H1 (cell line): ENCODE results near the gene STARD7. TPM values are rescaled to one million over a fixed set of nuclear protein-coding genes. Genes with fewer than 3 reads are reported as not detected.

ENCODE experiments used
- CTCF ChIA-PET: fragments of 300-600 bp; sonication (Branson Sonifier 250); formaldehyde crosslinking; loops from one replicate; lab custom pipeline; 2021; ENCODE audit not compliant: partially characterized antibody; lab: Charles Lee
- POLR2A ChIA-PET: fragments of 300-600 bp; sonication (Branson Sonifier 250); formaldehyde crosslinking; loops from one replicate; lab custom pipeline; 2021; ENCODE audit warnings: inconsistent platforms; ENCODE audit not compliant: partially characterized antibody; lab: Charles Lee
- DNase-seq, 2 experiments: peaks; one replicate each; pipeline versions ENCODE4 v3.0.0 to v3.0.0-alpha.2; 2010 to 2022; ENCODE audit warnings: low spot score in 2 of 2, low read depth in 1 of 2, mixed read lengths in 1 of 2
- FAIRE-seq: peaks from 2 replicates; lab custom pipeline; 2011; peaks lifted over from hg19 to GRCh38; lab: Jason Lieb, UNC
- H2AFZ ChIP-seq: 2 replicates; pipeline ENCODE4 v1.8.1; 2012; ENCODE audit warnings: low read length, inconsistent platforms
- H2AK5ac ChIP-seq: 2 replicates; pipeline ENCODE4 v1.6.1; 2013; ENCODE audit warnings: low read depth, low read length
- H2BK120ac ChIP-seq: replicated peaks from 2 replicates; pipeline ENCODE3; 2013; ENCODE audit warnings: low read depth, low read length, inconsistent platforms
- H2BK12ac ChIP-seq: 2 replicates; pipeline ENCODE4 v1.6.1; 2013; ENCODE audit warnings: low read depth, low read length
- H2BK15ac ChIP-seq: 2 replicates; pipeline ENCODE4 v1.6.1; 2013; ENCODE audit warnings: low read length
- H2BK20ac ChIP-seq: 2 replicates; pipeline ENCODE4 v1.6.1; 2013; ENCODE audit warnings: low read length
- H2BK5ac ChIP-seq: 2 replicates; pipeline ENCODE4 v1.6.1; 2013; ENCODE audit warnings: low read depth, low read length
- H3K14ac ChIP-seq: 2 replicates; pipeline ENCODE4 v1.6.1; 2013; ENCODE audit warnings: inconsistent platforms; ENCODE audit not compliant: insufficient read length
- H3K18ac ChIP-seq: 2 replicates; pipeline ENCODE4 v1.6.1; 2013; ENCODE audit warnings: low read length; ENCODE audit errors: extremely low read depth
- H3K23ac ChIP-seq: 2 replicates; pipeline ENCODE4 v1.6.1; 2013; ENCODE audit warnings: inconsistent platforms; ENCODE audit not compliant: insufficient read length
- H3K23me2 ChIP-seq: 2 replicates; pipeline ENCODE4 v1.6.1; 2013; ENCODE audit warnings: low read depth, low read length
- H3K27ac ChIP-seq: 2 replicates; pipeline ENCODE4 v1.6.1; 2011; ENCODE audit warnings: low read depth, low read length, inconsistent platforms
- H3K27me3 ChIP-seq, 4 experiments: replicated peaks in 1 of 4; 1 replicate in 1 of 4; 2 replicates in 3 of 4; pipeline versions ENCODE4 v1.6.1 to v1.8.1; 2011 to 2013; ENCODE audit warnings: low read length in 3 of 4, mild to moderate bottlenecking in 3 of 4, inconsistent platforms in 2 of 4, mixed read lengths in 2 of 4, moderate library complexity in 1 of 4; ENCODE audit not compliant: control insufficient read depth in 3 of 4, insufficient read depth in 3 of 4; ENCODE audit errors: extremely low read depth in 1 of 4
- H3K36me3 ChIP-seq, 4 experiments: 2 replicates each; pipeline versions ENCODE4 v1.6.1 to v1.8.1; 2011 to 2013; ENCODE audit warnings: mild to moderate bottlenecking in 4 of 4, low read length in 3 of 4, moderate library complexity in 2 of 4, control low read depth in 1 of 4, inconsistent platforms in 1 of 4; ENCODE audit not compliant: insufficient read depth in 4 of 4, control insufficient read depth in 2 of 4
- H3K4ac ChIP-seq: replicated peaks from 2 replicates; pipeline ENCODE3; 2013; ENCODE audit warnings: low read length, low read depth, mixed read lengths, inconsistent platforms; ENCODE audit not compliant: insufficient read length
- H3K4me1 ChIP-seq, 4 experiments: replicated peaks in 1 of 4; 1 replicate in 1 of 4; 2 replicates in 3 of 4; pipeline versions ENCODE4 v1.6.1 to v1.8.1; 2011 to 2013; ENCODE audit warnings: low read length in 3 of 4, inconsistent platforms in 2 of 4, mixed read lengths in 1 of 4; ENCODE audit not compliant: insufficient read depth in 4 of 4, control insufficient read depth in 3 of 4
- H3K4me2 ChIP-seq, 2 experiments: 2 replicates each; pipeline versions ENCODE4 v1.6.1 to v1.8.1; 2011 to 2013; ENCODE audit warnings: low read depth in 2 of 2, low read length in 2 of 2, control low read depth in 1 of 2, inconsistent platforms in 1 of 2, mild to moderate bottlenecking in 1 of 2; ENCODE audit not compliant: insufficient read depth in 1 of 2
- H3K4me3 ChIP-seq, 4 experiments: fragments of 200-600, 300-600 bp in 1 of 4; sonication (generic), shearing (Covaris generic), sonication (Bioruptor Twin) in 1 of 4; 2 replicates each; pipeline versions ENCODE4 v1.5.1 to v1.8.1; 2011 to 2016; ENCODE audit warnings: low read length in 4 of 4, low read depth in 3 of 4, control low read depth in 2 of 4, inconsistent platforms in 2 of 4, mild to moderate bottlenecking in 2 of 4, mixed read lengths in 1 of 4, moderate library complexity in 1 of 4; ENCODE audit not compliant: insufficient read depth in 2 of 4; ENCODE audit errors: extremely low read depth in 1 of 4
- H3K56ac ChIP-seq: replicated peaks from 2 replicates; pipeline ENCODE3; 2013; ENCODE audit warnings: low read depth, mild to moderate bottlenecking, mixed read lengths, low read length, inconsistent platforms; ENCODE audit not compliant: insufficient read length
- H3K79me1 ChIP-seq: 2 replicates; pipeline ENCODE4 v1.6.1; 2013; ENCODE audit warnings: low read depth, low read length, control low read depth
- H3K79me2 ChIP-seq, 2 experiments: 2 replicates each; pipeline versions ENCODE4 v1.6.1 to v1.8.1; 2012 to 2013; ENCODE audit warnings: low read length in 2 of 2, mild to moderate bottlenecking in 2 of 2, inconsistent platforms in 1 of 2; ENCODE audit not compliant: insufficient read depth in 2 of 2, control insufficient read depth in 1 of 2
- H3K9ac ChIP-seq, 4 experiments: replicated peaks in 1 of 4; 1 replicate in 1 of 4; 2 replicates in 3 of 4; pipeline versions ENCODE4 v1.6.1 to v1.8.1; 2011 to 2013; ENCODE audit warnings: low read depth in 3 of 4, low read length in 3 of 4, control low read depth in 2 of 4, mild to moderate bottlenecking in 2 of 4, moderate library complexity in 2 of 4, inconsistent platforms in 1 of 4; ENCODE audit errors: extremely low read depth in 1 of 4
- H3K9me3 ChIP-seq, 2 experiments: 2 replicates each; pipeline versions ENCODE4 v1.6.1 to v1.8.1; 2012 to 2013; ENCODE audit warnings: mild to moderate bottlenecking in 2 of 2, moderate library complexity in 2 of 2, control low read depth in 1 of 2, inconsistent platforms in 1 of 2, low read depth in 1 of 2, low read length in 1 of 2, mixed read lengths in 1 of 2; ENCODE audit not compliant: insufficient read depth in 2 of 2
- H4K20me1 ChIP-seq, 2 experiments: replicated peaks in 1 of 2; 2 replicates each; pipeline versions ENCODE3 to v1.8.1; 2011 to 2013; ENCODE audit warnings: inconsistent platforms in 2 of 2, low read length in 2 of 2, mild to moderate bottlenecking in 1 of 2; ENCODE audit not compliant: insufficient read depth in 2 of 2, control insufficient read depth in 1 of 2
- H4K5ac ChIP-seq: 2 replicates; pipeline ENCODE4 v1.6.1; 2013; ENCODE audit warnings: low read length, low read depth, mixed read lengths, inconsistent platforms; ENCODE audit not compliant: insufficient read length
- H4K8ac ChIP-seq: 2 replicates; pipeline ENCODE4 v1.8.0; 2013; ENCODE audit warnings: mild to moderate bottlenecking, moderate library complexity, low read length, inconsistent platforms; ENCODE audit not compliant: insufficient read depth; ENCODE audit errors: extremely low read depth
- H4K91ac ChIP-seq: replicated peaks from 2 replicates; pipeline ENCODE3; 2013; ENCODE audit warnings: low read length, mixed read lengths, inconsistent platforms; ENCODE audit not compliant: insufficient read length
- CTCF ChIP-seq, 3 experiments: IDR thresholded peaks; 1 replicate in 2 of 3; 2 replicates in 1 of 3; pipeline versions ENCODE4 v1.5.1 to v1.6.1; 2011; ENCODE audit warnings: low read length in 3 of 3, mild to moderate bottlenecking in 3 of 3, inconsistent platforms in 2 of 3, low read depth in 1 of 3, moderate library complexity in 1 of 3; ENCODE audit not compliant: insufficient read depth in 1 of 3; ENCODE audit errors: control extremely low read depth in 1 of 3
- PHF8 ChIP-seq: fragments of 200-600 bp; sonication (generic); conservative IDR thresholded peaks from 2 replicates; pipeline ENCODE4 v1.7.1; 2012; ENCODE audit warnings: low read depth, mild to moderate bottlenecking, inconsistent platforms, low read length, moderate library complexity
- POLR2AphosphoS5 ChIP-seq: IDR thresholded peaks from 2 replicates; pipeline ENCODE4 v1.6.1; 2011; ENCODE audit warnings: low read depth, low read length
- RAD21 ChIP-seq, 2 experiments: IDR thresholded peaks in 1 of 2; conservative IDR thresholded peaks in 1 of 2; 2 replicates each; pipeline ENCODE4 v1.6.1; 2011; ENCODE audit warnings: low read depth in 2 of 2, low read length in 2 of 2, improper control_type of control experiment in 1 of 2, inconsistent platforms in 1 of 2, mild to moderate bottlenecking in 1 of 2, moderate library complexity in 1 of 2
- RXRA ChIP-seq: IDR thresholded peaks from 2 replicates; pipeline ENCODE4 v1.6.1; 2011; ENCODE audit warnings: low read depth, mild to moderate bottlenecking, low read length, moderate library complexity; ENCODE audit not compliant: insufficient read depth
- TBP ChIP-seq: IDR thresholded peaks from 2 replicates; pipeline ENCODE4 v1.6.1; 2011; ENCODE audit warnings: low read depth, low read length, improper control_type of control experiment
- YY1 ChIP-seq: IDR thresholded peaks from 2 replicates; pipeline ENCODE4 v1.6.1; 2011; ENCODE audit warnings: low read depth, mild to moderate bottlenecking, low read length
- WGBS, 2 experiments: shearing (Covaris generic) in 1 of 2; methylation state at CpG; one replicate each; pipeline versions ENCODE4 v1.1.6 to v1.1.7; 2013 to 2015; ENCODE audit warnings: low lambda C conversion rate in 2 of 2, mixed read lengths in 2 of 2, inconsistent platforms in 1 of 2, low coverage in 1 of 2, missing lambda C conversion rate in 1 of 2; ENCODE audit not compliant: insufficient replicate concordance in 2 of 2, insufficient coverage in 1 of 2, insufficient read length in 1 of 2; ENCODE audit errors: extremely low coverage in 1 of 2, missing lambda C conversion rate in 1 of 2; 5-methylcytosine and 5-hydroxymethylcytosine counted together
- polyA plus RNA-seq, 7 experiments: library from polyadenylated mRNA; depleted of rRNA in 3 of 7; stranded (reverse) in 5 of 7; unstranded in 2 of 7; fragments of >200 nt in 5 of 7; fragments of 200-250 nt in 2 of 7; gene quantifications; 1 replicate in 5 of 7; 2 replicates in 1 of 7; 4 replicates in 1 of 7; pipeline versions ENCODE4 v1.2.1 to v1.2.3, GENCODE V29; 2011 to 2013; ENCODE audit warnings: missing spikeins in 2 of 7, mixed read lengths in 2 of 7
- total RNA-seq: library from RNA; stranded (reverse); fragmentation: NEBNext Ultra II Directional; extraction: Animal tissue kit (Norgen Biotek cat#: 25700); gene quantifications from 2 replicates; pipeline ENCODE4 v1.2.1, GENCODE V29; 2021

STARD7 gene
- total and polyA plus RNA-seq, 2 of the 8 experiments (the other 6 are each of a cell fraction or from before 2014, with no cell fraction given) = 89.1 to 200 TPM

- H4K20me1 ChIP-seq = no peaks in the 10 kb centered on the region
- H3K36me3 ChIP-seq = no peaks in the 10 kb centered on the region
- H3K23me2 ChIP-seq = no peaks in the 10 kb centered on the region
- FAIRE-seq = no peak
- peak within 1 kb of the TSS; percentile 51; the same call in 1 of the 2 replicates for H3K18ac ChIP-seq
- H2BK12ac ChIP-seq = peak within 1 kb of the TSS; percentile 50; the same call in 1 of the 2 replicates
- peak within 1 kb of the TSS; percentile 27 for H4K5ac ChIP-seq
- H3K27me3 ChIP-seq = no peaks in the 10 kb centered on the region
- H4K8ac ChIP-seq = no peak within 1 kb of the TSS
- peak within 1 kb of the TSS in 1 of 4 experiments; percentile 39; a peak in 2 of 8 replicates for H3K4me3 ChIP-seq
- H2BK20ac ChIP-seq = peak within 1 kb of the TSS; percentile 18; the same call in 1 of the 2 replicates
- H3K4me1 ChIP-seq = peaks cover 0 to 13% (median 6%) of the 10 kb centered on the region in 4 experiments; a peak in 5 of 7 replicates
- H3K4ac ChIP-seq = peak within 1 kb of the TSS; percentile 60
- H2BK120ac ChIP-seq = no peak within 1 kb of the TSS
- H3K9me3 ChIP-seq = no peaks in the 10 kb centered on the region
- POLR2A ChIA-PET = interaction anchor here (0.9 to 2.1 kb wide), 6 partner anchors 9 to 129 kb away, joined by 3 to 11 read pairs (median 4); no protein-coding TSS in a partner anchor
- H3K79me1 ChIP-seq = no peaks in the 10 kb centered on the region
- peak; percentile 85 to 88 for DNase-seq
- no peak within 1 kb of the TSS for H3K9ac ChIP-seq
- WGBS, 2 experiments = 15% methylated on average over 9 of the region's 17 CpGs; no CpG with 5 or more reads in 1 of the 2 experiments
- peak within 1 kb of the TSS; percentile 23 for H4K91ac ChIP-seq
- 0 out of 2 replicates have a peak within 1 kb of the TSS, but pooled peaks have one; percentile 25 for H2AFZ ChIP-seq
- peak within 1 kb of the TSS; percentile 0 to 52; a peak in 2 of 4 replicates for H3K4me2 ChIP-seq
- H2BK15ac ChIP-seq = peak within 1 kb of the TSS; percentile 98
- H2AK5ac ChIP-seq = no peak within 1 kb of the TSS
- CTCF ChIA-PET = interaction anchor here (0.6 to 13.4 kb wide), 43 partner anchors 8 to 269 kb away, joined by 3 to 155 read pairs (median 5); partner anchors contain the start of genes ANKRD36C and CIAO1
- H2BK5ac ChIP-seq = peak within 1 kb of the TSS; percentile 39; the same call in 1 of the 2 replicates
- no peaks in the 10 kb centered on the region for H3K79me2 ChIP-seq
- no peak within 1 kb of the TSS for H3K56ac ChIP-seq
- H3K27ac ChIP-seq = no peak within 1 kb of the TSS
- H3K23ac ChIP-seq = no peak within 1 kb of the TSS
- no peak within 1 kb of the TSS for H3K14ac ChIP-seq
- no peak for TF ChIP-seq POLR2AphosphoS5
- 0 out of 2 replicates have a peak, but pooled peaks have one; percentile 35 for TF ChIP-seq TBP
- peak in 2 of 3 experiments; percentile 76 to 90; a peak in 3 of 4 replicates for TF ChIP-seq CTCF (IDR thresholded peaks at IDR 0.05; ENCODE audit: control extremely low read depth in 1 of 3, insufficient read depth in 1 of 3, low read depth in 1 of 3, low read length in 3 of 3)
- no peak for TF ChIP-seq PHF8
- no peak for TF ChIP-seq RXRA
- peak; percentile 87 to 90 for TF ChIP-seq RAD21 (IDR thresholded peaks at IDR 0.05 in 1 of 2, conservative IDR thresholded peaks at IDR 0.05 in 1 of 2; ENCODE audit: low read depth in 2 of 2, low read length in 2 of 2)
- peak; percentile 62; the same call in 1 of the 2 replicates for TF ChIP-seq YY1
Observed at GRCh38 chr2:96138179-96139145, 70.2 kb downstream of the STARD7 start, which contains the start of gene ASTL. Gene ASTL, minus strand, starts transcription at chr2:96138502. Its CDS starts 66 bp downstream, at chr2:96138436.
